LHCN-M2 (cell line): ENCODE measurements around the gene C11orf21. TPM values are rescaled to one million over a fixed set of nuclear protein-coding genes. Genes with fewer than 3 reads are reported as not detected.

ENCODE experiments used
- DNase-seq: peaks from one replicate; pipeline ENCODE4 v3.0.0-alpha.2; 2012; ENCODE audit warnings: low read depth
- total RNA-seq: library from RNA; depleted of rRNA; stranded (reverse); fragments of >200 nt; gene quantifications from 2 replicates; pipeline ENCODE4 v1.2.3, GENCODE V29; 2014

The C11orf21 gene
- total RNA-seq, 1 experiment from 2014 or later, result not detected

DNA sequence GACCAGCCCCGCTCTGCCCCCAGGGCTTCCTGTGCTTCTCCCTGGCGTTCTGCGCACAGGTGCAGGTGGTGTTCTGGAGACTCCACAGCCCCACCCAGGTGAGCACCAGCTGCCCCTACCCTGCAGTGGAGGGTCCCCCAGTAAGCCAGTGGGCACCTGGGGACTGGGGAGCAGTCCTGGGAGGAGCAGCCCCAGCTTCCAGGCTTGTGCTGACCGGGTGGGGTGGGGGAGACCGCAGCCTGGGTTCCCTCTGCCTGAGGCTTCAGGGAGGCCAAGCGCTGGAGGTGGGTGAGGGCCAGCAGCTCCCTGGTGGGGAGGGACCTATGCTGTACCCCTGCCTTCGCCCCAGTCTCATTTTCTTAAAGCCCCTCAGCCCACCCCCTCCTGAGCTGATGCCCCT lies 7.0 kb upstream of the C11orf21 start:
- DNase-seq, result no peak

GRCh38 chr11:2307501-2308331 lies 6.0 kb upstream of the C11orf21 start:
- no peak for DNase-seq

DNA sequence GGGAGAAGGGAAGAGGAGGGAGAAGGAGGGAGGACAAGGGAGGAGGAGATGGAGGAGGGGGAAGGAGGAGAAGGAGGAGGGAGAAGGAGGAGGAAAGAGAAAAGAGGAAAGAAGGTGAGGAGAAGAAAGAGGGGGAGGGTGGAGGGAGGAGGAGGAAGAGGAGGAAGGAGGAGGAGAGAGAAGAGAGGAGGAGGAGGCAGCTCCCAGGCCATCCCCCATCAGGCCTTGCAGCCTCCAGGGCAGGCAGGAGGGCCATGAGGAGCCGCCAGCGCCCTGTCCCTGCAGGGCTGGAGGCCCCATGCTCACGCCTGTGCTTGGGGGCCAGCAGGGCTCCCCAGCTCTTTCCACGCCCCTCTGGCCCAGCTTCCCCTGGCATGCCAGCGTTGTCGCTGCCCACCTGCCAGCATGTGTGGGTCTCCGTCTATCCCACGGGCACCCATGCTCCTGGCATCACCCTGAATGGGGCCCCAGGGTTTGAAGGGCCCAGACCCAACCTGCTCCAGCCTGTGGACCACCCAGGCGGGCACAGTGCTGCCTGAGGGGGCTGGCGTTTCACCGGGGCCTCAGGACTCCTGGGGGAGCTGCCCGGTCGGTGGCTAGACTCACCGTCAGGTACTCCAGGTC lies 5.3 kb upstream of the C11orf21 start:
- DNase-seq, result no peak

DNA sequence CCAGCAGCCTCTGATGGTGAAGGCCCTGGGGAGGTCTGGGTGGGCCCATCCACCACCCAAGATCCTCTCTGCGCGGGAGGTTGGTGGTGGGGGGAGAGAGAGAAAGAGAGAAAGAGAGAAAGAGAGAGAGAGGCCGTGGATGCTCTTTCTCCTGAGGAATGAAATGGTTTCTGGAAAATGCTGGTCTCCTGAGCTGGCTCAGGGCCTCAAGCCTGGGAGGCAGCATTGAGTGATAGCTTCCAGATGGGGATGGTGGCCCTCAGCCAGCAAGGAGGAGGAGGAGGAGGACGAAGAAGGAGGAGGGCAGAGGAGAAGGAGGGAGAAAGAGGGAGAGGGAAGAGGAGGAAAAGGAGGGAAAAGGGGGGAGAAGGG lies 4.7 kb upstream of the C11orf21 start:
- DNase-seq, result no peak

- no peak for DNase-seq
These were observed 4.2 kb upstream of the C11orf21 start for GRCh38 chr11:2305788-2306451.

DNA sequence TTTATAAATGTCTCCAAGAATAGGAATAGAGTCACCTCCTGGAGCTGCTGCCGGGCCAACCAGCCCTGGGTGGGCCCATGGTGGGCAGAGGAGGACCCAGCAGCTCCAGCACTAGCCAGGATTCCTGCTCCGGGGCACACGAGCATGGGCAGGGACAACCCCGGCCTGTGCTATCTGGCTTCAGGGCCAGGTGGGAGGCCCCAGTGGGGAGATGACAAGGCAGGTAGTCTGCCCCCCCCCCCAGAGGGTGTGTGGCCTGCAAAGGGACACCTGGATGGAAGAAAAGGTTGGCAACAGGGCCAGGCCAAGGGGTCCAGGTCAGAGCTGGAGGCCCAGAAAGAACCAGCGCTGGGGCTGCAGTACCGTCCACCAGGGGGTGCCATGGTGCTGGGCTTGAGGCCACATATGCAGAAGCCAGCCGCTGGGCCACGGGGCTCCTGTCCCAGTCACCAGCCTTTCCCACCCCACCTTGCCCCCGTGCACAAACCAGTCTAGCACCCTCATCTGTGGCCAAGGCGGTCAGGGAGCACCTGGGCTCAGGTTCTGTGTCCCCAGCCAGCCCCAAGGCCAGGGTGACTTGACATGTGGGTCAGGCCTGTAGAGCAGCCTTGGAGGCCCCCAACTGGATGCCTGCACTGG lies 3.5 kb upstream of the C11orf21 start:
- DNase-seq, result peak; percentile 31

DNA sequence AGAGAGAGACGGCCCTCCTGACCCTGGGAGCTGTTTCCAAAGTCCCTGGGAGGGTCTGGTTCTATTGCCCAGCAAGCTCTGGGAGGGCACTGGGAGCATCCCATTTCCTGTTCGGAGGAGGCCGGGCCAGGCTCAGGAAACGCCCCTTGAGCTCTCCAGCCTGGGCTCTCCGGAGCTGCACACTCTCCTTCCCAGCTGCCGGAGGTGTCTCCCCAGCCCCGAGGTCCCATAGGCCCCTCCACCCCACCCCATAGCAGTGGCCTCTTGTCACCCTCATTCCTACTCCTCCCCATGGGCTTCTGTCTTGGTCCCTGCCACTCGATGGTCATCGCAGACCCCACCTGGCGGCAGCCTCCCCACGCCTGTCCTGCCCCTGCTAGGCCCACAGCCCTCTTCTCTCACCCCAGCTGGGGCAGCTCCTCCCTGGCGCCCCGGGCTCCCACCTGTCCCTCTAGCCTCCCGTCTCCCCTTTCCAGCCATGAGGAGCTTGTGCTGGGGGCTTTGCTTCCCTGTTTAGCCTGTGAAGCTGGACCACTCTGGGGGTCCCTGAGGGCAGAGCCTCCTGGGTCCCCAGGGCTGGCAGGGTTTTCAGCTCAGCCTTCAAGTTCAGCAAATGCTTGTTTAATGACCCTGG lies 2.9 kb upstream of the C11orf21 start:
- no peak for DNase-seq

DNA sequence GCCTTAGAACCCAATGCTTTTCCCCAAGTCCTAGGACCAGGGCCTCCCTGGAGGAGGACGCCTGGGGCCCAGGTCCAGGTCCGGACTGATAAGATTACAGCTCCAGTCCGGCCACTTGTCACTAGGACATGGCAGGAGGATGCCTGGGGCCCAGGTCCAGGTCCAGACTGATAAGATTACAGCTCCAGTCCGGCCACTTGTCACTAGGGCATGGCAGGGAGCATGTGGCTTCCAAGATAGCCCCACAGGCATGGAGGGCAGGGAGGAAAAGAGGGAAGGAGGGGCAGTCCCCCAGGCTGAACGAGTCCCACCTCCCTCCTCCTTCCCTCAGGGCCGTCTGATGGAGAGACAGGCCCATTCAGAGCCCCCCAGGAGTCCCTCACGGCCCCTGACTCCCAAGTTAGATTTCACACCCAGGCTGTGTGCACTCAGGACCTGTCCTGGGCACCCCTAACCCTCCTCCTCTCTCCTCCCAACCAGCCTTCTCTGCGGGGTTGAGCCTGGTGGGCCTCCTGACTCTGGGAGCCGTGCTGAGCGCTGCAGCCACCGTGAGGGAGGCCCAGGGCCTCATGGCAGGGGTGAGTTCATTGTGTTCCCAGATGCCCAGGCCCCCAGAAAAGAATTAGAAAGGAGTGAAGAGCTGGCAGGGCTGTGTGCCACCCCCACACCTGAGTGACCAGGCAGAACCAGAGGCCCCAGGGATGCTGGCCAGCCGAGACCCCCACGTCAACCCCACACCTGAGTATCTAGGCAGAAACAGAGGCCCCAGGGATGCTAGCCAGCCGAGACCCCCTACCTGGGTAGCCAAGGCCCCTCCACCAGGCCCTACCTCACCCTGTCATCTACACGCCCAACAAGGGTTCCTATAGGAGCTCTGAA lies 2.1 kb upstream of the C11orf21 start:
- no peak for DNase-seq

DNA sequence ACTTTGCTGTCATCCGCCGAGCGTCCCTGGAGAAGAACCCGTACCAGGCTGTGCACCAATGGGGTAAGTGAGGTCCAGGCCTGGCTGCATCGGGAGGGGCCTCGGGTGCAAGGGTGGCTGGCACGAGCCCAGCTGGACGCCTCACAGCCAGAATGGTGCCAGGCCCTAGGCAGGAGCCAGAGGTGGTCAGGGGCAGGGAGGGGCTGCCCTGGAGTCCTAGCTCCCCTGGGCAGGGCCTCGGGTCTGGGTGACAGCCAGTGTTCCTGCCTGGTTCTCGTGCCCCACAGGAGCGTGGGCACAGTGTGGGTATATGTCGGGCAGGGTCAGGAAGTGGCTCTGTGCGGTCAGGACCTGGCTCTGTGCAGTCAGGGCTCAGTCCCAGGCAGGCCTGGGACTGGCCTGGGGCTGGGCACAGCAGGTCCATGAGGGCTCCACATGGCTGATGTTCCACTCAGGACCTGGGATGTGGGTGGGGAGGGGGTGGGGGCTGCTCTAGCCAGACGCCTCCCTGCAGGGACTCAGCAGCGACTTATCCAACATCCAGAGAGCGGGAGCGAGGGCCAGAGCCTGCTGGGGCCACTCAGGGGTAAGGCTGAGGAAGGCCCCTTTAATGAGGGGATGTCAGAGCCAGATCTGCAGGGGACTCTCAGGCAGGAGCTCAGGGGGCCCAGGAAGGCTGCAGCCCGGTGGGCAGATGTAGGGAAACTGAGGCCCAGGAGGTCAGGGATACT lies 1.3 kb upstream of the C11orf21 start:
- no peak for DNase-seq

DNA sequence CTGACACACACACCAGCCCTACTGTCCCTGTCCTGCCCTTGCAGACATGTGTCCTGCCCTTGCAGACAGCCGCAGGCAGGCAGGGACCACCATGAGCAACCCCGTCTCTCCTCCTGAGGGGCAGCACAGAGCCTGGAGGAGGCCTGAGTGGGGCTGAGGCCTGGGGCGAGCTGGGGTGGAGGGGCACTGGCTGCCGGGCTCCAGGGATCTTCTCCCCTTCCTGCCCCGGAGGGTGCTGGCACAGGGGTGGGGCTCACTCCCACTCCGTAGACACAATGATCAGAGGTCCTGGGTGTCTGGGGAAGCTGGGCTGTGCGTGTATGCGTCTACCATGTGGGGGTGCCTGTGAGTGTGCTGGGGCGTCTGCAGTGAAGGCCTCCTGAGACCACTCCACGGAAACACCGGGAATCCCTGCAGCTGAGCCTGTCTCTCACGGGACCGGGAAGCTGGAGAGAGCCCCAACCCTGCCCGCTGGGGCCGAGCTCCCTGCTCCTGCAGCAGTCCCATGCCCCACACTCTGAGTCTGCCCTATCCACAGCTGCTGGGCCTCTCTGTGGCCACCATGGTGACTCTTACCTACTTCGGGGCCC lies 683 bp upstream of the C11orf21 start:
- DNase-seq, result no peak

DNA sequence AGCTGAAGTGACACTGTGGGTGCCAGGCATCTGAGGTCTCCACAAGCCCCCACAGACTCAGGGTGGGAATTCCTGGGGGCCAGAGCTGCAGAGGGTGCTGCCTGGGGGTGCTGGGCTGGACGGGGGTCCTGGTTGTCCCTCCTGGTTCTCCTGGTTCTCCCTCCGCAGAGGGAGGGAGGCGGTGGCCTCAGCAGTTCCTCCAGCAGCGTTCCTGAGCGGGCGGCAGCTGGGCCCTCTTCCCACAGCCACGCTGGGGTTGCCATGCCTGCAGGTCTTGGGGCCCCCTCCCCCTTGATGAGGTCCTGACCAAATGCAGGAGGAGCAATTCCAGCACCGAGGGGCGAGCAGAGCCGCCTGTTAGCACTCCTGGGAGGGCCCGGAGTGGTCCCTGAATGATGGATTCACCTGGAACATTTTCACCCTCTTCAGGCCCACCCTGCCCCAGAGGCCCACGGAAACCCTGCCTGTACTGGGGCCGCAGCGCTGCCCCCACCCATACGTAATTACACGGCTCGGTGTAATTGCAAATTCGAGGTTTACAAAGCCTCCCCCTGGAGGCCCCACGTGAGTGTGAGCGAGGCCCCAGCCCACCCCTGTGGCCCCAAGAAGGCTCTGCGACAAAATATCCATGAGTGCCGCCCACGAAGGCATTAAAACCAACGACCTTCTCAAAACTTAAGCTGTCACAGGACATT lies 635 bp downstream of the C11orf21 start:
- no peak for DNase-seq

DNA sequence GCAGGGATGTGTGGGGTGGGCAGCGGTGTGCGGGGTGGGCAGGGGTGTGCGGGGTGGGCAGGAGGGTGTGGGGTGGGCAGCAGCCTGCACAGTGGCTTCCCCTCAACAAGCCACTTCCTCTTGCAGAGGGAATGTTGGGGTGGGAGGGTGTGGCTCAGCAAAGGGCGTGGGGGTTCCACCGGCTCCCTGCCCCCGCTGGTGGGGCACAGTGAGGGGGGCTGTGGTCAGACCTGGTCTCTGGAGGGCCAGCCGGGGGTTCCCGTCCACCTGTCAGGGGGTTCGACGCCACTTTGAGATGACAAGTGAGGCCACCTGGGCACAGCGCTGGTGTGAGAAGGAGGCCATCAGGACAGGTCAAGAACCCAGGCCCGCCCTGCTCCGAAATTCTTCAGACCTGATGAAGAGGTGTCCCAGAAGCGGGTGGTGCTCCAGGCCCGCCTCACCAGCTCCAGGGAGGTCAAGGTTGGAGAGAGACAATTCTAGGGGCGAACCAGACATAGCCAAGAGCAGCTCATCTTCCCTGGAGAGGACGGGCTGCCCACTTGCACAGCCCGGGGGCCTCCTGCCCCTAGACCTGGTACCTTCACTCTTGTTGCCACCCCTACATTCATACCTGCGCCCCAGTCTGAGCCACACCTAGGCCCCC lies 1.3 kb downstream of the C11orf21 start:
- no peak for DNase-seq

DNA sequence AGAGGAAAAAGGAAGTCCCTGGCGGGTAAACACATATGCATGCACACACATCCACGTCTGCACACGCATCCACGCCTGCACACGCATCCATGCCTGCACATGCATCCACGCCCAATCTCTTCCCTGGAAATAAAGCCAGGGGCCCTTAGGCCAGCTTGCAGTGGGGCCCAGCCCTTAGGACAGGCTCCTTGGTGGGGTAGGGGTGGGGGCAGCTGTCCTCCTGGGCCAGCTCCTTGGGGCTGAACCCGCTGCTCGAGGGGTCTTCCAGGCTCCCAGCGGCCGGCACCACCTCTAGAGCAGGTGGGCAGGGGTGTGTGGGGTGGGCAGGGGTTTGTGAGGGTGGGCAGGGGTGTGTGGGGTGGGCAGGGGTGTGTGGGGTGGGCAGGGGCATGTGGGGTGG lies 1.9 kb downstream of the C11orf21 start:
- no peak for DNase-seq

GRCh38 chr11:2298795-2299761 lies 2.6 kb downstream of the C11orf21 start:
- DNase-seq, result no peak

DNA sequence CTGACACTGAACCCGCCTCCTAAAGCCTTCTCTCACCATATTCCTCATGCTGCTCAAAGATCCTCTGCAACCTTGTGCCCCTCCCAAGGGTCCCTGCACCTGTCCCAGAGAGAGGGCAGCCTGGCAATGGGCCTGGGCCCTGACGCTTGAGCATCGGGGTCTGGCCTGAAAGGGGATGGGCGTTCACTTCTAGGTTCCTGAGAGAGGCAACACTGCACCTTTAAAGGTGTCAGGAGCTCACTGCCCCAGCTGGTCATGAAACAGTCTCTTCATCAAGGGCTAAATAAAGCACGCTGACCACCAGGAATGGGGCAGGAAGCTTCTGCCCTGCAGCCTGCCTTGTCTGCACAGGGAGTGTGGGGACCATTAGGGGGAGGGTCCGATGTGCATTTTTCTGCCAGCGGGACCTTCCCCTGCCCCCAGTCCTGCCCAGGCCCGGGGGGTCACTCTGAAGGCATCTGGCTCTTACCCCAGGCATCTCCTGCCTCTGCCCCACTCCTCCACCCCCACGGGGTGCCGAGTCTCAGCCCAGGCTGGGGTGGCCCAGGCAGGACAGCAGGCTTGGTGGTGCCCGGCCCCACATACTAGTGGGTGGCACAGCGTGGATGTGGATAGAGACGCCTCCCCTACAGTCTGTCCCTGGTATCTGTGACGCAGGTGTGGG lies 3.5 kb downstream of the C11orf21 start:
- DNase-seq, result no peak

GRCh38 chr11:2297623-2298030 lies 4.1 kb downstream of the C11orf21 start:
- DNase-seq, result no peak
